Kidney glomerular epithelial cell (primary cell): ENCODE data around the gene UNC5A.

Experiments used
- DNase-seq: peaks from one replicate; lab custom pipeline; 2025; lab: John Stamatoyannopoulos, UW

UNC5A gene

DNA sequence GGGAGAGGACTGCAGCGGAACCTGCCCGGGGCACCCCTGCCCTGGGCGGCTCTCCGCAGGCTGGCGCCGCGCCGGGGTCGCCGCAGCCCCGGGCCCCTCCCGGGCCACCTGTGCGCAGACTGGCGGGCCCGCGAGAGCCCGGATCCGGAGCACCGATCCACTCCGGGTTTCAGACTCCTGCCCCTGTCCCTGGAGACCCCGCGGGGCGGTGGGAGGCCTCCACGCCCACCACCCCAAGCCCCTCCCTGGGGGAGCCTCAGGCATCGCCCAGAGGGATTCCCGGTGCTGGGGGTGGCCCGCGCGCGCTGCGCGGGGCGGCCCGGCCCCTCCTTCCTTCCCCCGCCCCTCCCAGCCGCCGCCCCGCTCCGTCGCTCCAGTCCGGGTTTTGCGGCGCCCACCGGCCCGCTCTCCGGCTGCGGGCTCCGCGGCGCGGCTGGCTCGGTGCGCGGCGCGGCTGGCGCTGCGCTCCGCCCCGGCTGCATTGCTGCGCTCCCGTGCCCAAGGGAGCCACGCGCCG, at the start of gene UNC5A:
UNC5A (plus strand) TSS at position 479 of the 517 bp plus-strand sequence. CDS start 192 bp downstream, outside the sequence.
- DNase-seq = no peak

DNA sequence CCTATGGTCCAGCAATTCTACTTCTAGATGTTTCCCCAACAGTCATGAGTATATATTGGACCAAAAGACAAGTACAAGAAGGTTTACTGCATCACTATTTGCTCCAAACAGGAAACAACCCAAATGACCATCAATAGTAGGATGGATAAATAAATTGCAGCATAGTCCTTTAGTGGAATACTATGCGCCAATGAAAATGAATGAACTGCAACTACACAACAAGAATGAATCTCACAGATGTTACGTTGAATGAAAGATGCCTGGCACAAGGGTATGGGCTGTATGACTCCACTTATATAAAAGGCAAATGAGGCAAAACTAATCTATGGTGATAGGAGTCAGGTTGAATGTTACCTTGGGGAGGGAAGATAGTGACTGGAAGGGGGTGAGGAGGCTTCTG, 48.6 kb upstream of the UNC5A start:
- DNase-seq = no peak

DNA sequence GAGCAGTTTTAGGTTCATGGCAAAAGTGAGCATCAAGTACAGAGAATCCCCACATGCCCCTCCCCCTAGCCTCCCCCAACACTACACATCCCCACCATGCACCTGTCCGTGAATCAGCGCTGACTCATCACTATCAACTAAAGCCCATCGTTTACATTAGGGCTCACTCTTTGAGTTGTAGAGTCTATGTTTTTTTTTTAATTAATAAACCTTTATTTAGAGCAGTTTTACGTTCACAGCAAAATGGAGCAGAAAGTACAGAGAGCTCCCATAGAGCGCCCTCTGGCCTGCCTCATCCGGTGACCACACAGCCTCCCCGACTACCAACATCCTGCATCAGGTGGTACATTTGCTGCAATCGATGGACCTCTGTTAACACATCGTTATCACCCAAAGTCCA, 47.9 kb upstream of the UNC5A start:
- no peak for DNase-seq

DNA sequence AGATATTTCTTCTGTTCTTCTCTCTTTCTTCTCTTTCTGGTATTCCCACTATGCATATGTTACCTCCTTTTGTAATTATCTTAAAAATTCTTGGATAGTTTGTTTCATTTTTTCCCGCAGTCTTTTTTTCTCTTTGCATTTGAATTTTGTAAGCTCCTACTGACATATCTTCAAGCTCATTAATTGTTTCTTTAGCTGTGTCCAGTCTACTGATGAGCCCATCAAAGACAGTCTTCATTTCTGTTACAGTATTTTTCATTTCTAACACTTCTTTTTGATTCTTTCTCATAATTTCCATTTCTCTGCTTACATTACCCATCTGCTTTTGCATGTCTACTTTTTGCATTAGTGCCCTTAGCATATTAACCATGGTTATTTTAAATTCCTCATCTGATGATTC, 44.7 kb upstream of the UNC5A start:
- no peak for DNase-seq

DNA sequence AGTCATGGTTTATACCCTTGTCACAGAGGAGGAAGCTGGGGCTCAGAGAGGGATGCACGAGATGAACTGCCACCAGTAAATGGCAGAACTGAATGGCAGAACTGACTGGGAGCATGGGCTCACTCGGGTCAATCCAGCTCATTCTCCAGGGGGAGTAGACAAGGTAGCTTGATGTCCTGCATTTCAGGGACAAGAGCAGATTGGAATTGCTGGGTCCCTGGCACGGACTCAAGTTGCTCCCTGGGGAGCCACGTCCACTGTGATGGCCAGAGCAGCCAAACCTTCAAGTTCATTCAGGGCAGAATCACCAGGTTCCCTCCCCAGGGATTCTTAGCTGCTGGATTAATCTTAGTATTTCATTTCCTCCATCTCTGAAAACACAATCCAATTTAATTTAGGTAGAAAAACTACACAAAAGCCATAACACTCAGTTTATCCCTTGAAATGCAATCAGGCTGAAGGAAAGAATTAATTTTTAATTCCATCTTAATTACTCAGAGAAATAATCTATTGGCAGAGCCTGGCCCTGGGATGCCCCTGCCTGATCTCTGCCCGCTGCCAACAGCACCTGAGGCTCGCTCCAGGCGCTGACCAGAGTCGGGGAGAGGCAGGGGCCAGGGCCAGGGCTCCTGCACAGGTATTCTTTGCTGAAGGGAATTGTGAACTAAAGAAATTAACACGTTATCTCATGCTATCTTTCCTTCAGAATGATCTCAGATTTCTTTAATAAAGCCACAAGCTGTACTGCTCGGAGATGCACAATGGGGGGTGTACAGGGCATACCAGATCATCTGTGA, 42.0 kb upstream of the UNC5A start:
- no peak for DNase-seq

DNA sequence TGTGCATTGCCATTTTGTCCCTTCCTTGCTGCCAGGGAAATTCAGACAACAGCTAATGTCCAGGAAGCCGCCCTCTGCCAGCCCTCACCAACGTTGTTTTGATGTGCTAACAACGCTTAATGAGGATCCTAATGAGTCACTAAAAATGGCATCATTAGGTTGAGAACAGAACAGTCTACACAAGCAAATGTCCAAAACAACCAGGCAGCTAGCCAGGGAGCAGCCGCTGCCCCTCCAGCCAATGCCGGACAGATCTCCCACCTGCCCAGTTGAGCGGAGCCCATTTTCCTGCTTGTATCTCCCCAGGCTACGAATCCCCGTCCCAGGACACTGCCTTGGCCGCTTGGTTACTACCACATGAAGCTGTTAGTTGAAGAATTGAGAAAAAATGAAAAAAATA, 40.4 kb upstream of the UNC5A start:
- no peak for DNase-seq

DNA sequence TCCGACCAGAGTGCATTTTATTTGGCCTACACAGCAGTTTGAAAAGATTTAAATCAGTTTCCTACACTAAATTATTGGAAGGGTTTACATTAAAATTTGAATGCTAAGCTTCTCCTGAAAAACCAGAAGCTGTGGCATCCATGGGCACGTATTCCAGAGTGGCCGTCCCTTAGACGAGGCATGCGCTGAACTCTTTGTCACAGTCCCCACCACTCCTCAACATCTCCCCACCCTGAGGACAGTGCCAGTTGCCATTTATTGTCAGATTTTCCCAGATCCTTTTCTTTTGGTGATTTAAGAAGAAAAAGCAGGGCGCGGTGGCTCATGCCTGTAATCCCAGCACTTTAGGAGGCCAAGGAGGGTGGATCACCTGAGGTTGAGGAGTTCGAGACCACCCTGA, 39.9 kb upstream of the UNC5A start:
- no peak for DNase-seq

DNA sequence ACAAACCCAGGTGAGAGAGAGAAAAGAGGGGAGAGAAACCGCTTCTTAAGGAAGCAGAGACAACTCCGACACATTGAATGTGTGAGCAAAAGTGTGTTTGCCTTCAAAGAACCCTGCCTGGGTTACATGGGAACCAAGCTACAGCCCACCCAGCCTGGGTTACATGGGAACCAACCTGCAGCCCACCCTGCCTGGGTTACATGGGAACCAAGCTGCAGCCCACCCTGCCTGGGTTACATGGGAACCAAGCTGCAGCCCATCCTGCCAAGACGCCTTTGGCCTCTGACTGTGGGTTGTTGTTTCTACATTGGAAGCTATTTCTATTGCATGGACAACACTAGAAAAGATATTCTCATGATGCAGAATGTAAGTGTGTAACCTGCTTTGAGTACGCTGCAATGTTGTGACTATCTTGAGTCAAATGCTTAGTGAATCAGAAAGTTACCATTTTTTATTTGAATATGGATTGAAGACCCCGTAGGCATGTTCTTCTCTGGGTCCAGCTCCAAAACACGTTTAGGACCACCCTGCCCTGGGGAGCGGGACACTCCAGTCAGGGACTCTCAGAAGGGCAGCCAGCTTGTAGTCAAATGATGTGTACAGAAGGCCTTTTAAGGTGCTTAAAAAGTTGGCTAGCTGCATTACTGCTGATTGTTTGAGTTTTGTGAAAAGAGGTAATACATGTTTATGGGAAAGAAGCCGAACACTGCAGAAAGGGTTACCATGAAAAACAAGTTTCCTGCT, 39.1 kb upstream of the UNC5A start:
- no peak for DNase-seq

DNA sequence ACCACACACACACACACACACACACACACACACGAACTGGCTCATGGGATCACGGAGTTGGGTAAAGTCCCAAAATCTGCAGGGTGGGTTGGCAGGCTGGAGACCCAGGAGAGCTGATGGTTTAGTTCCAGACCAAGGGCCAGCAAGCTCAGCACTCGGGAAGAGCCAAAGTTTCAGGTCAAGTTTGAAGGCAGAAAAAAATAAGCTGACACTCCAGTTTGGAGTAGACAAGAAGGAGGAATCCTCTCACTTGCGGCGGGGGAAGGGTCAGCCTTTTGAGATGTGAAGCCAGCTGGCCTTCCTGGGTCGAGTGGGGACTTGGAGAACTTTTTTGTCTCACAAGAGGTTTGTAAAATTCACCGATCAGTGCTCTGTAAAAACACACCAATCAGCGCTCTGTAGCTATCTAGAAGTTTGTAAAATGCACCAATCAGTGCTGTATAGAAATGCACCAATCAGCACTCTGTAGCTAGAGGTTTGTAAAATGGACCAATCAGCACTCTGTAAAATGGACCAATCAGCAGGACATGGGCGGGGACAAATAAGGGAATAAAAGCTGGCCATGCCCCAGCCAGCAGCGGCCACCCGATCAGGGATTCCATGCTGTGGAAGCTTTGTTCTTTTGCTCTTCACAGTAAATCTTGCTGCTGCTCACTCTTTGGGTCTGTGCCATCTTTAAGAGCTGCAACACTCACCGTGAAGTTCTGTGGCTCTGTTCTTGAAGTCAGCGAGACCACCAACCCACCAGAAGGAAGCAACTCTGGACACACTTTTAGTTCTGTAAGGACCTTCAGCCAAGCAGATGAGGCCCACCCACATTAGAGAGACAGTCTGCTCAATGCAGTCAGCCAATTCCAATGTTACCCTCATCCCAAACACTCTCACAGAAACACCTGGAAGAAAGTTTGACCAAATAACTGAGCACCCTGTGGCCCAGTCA, 37.8 kb upstream of the UNC5A start:
- no peak for DNase-seq

DNA sequence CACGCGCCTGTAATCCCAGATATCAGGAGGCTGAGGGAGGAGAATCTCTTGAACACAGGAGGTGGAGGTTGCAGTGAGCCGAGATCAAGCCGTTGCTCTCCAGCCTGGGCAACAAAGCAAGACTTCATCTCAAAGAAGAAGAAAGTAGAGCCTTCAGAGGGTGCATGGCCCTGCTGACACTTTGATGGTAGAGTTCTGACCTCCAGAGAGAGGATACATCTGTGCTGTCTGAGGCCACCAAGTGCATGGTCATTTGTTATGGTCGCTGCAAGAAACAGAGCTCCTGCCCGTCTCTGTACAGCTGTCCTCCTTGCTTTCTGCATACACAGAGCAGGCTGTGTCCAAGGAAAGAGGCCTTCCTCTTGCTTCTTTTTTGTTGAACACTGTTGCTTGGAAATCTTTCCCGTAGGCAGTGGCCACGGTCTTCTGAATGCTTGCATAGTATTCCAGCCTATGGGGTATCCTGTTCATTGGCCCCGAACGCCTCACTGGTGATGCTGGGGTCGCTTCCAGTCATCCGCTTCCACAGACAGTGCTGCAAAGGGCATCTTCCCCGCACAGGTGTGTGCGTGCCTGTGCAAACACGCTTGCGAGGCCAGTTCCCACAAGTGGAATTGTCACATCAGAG, 36.8 kb upstream of the UNC5A start:
- no peak for DNase-seq

DNA sequence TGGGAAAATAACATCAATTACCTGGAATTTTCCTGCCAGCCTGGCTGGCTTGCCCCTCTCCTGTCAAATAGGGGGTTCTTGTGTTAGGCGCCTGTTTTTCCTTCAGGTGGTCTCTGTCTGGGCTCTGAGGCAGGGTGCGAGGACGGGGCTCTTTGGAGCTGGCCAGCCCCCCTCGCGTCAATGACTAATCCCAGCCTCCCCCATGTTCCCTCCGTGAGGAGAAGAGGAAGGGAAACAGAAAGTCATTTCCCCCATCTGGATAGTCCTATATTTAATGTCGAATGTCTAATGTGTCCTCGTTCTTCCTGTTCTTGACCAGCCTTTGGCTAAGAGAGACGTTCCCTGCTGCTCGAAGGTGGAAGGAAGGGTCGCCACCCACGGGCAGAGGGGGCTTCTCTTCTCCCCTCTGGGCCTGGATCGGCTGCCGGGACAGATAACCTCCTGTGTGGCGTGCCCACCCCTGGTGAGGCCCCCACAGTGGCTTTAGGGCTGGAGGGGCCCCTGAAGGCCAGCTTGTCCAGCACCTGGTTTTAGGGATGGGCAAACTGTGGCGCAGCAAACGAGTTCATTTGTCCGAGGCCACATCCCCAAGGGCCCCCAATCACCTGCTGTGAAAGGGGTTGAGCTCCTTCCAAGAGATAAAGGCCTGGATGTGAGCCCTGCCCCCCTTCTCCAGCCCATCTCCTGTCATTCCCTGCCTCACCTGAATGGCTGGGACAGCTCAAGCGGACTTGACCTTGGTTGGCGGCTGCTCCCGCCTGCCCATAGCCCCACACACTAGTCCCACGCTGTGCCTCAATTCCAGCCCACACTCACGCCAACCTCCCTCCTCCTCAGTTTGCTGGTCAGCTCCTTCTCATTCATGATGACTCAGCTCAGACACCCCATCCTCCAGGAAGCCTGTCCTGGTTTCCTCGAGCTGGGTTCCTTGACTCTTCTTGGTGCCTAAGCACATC, 35.9 kb upstream of the UNC5A start:
- no peak for DNase-seq

DNA sequence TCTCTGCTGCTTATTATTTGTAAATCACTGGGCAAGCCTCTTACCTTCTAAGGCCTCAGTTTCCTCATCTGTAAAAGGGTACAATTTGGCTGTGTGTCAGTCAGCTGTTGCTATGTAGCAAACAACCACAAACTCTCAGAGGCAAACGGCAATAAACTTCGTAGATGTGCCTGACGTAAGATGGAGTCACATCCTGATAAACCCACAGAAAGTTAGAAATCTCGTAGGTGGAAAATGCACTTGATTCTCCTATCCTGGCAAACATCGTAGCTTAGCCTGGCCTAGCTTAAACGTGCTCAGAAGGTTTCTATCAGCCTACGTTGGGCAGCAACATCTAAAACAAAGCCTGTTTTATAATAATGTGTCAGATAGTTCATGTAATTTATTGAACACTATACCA, 35.0 kb upstream of the UNC5A start:
- DNase-seq = no peak

DNA sequence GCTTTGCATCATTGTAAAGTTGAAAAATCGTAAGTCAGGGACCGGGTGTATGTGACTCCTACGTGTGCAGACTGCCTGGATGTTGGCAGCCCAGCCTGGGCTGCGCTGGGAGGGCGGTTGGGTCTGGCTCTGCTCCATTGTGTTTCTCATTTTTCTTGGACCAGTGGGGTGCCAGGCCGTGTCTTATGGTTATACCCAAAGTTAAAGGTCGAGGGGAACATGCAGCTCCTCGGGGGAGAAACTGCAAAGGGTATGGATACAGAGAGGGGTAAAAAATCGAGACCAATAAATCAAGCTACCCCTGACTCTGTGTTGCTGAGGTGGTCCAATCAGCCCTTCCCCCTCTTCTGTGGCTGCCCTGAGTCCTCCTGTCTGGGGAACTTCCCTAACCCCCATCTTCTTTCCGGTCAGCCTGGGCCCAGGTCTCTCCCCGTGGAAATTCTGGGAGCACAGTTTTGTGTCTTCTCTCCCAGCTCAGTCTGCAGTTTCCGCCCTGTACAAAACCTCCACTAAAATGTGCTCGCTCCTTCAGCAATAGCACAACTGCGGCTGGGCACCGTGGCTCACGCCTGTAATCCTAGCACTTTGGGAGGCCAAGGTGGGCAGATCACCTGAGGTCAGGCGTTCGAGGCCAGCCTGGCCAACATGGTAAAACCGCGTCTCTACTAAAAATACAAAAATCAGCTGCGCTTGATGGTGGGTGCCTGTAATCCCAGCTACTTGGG, 34.1 kb upstream of the UNC5A start:
- no peak for DNase-seq

DNA sequence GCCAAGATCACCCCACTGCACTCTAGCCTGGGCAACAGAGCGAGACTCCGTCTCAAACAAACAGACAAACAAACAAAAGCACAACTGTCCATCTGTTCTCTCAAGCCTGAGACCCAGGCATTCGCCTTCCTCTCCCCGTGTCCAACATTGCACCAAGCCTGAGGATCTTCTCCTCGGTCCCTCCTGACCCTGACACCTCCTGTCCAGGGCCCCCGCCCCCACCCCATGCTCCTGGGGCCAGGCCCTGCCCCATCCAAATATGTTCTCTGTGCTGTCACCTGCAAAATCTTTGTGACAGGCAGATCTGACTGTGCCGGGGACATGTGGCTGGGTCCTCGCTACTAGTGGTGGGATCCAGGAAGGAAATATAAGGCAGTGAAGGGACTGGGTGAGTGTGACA, 33.4 kb upstream of the UNC5A start:
- no peak for DNase-seq

DNA sequence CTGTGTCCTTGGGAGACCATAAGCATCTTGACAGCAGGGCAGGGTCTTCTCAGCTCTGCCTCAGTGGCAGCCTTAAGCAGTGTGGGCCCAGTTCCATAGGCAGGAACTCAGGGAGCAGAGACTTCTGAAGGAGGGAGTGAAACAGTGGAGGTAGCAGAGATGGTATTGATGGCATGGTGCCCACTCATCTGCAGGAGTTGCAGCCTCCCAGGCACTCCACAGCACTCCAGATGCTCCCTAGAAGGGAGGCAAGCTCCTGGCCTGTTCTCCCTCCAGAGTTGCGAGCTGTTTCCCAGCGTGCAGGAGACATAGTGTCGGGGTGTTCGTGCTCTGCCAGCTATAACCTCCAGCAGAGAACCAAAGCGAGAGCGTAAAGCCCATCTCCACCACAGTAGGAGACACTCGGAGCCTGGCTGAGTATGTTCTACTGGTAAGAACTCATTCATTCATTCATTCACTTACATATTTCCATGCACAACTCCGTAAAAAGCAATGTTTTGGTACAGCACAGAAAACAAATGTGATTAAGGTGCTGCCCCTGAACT, 31.4 kb upstream of the UNC5A start:
- DNase-seq = no peak

DNA sequence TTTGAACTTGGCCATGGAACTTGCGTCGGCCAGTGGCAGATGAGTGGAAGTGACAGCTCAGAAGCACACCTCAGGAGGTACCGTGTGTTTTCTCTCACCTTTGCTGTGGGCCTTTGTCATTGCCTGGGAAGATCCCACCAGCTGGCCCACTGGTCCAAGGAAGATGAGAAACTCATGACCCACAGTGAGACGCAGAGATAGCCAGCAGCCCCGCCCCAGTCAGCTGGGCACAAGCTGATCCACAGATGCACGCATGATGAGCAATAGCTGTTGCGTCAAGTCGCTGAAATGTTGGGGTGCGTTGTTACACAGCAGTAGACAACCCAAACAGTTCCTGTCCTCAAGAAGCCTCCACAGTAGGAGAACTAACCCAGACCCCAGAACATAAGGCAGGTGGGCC, 30.8 kb upstream of the UNC5A start:
- DNase-seq = no peak

DNA sequence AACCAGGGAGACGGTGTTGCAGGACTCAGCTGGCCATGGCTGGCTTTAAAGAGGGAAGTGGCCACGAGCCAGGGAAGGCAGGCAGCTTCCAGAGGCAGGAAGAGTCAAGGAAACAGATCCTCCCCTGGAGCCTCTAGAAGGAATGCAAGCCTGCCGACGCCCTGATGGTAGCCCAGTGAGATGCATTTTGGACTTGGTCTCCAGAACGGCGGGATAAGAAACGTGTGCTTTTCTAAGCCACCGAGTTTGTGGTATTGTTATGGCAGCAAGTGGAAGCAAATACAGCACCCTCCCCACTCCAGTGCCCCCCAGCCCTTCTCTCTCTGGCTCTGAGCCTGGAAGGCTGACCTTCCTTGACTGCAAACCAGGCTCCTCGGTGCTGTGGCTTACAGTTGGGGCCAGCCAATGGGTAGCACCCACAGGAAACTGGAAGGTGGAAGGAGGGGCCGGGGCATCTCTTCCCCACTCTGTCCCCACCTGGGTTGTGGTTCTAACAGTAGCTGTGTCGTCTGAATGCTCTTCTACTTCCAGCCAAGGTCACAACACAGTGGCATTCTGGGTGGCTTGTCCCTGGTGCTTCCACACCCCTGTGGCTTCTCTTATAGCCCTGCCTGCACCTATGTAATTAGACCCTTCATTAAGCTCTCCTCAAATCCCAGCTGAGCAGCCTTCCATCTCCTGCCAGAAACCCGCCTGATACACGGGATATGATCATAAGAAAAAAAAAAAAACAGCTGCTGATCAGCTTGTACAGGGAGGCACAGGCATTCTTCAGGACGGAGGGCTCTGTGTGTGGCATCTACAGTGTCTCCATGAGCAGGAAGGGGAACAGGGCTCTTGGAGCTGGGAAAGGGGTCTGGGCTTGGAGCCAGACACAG, 29.9 kb upstream of the UNC5A start:
- no peak for DNase-seq

DNA sequence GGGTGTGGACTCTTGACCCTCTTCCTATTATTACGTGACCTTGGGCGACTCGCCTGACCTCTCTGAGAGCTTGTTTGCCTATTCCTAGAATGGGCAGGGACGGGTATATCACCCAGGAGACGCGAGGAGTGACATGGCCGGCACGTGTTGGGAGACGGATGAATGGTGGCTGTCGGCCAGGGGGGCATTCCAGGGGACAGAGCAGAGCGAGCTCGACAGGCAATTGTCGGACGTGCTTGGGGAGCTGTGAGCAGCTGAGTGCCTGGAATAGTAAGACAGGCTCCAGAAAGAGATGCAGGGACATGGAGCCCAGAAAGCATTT, 29.3 kb upstream of the UNC5A start:
- DNase-seq = no peak
